Endothelial cell of coronary artery (primary cell): ENCODE results near the gene FREM2. TPM values are rescaled to one million over a fixed set of nuclear protein-coding genes. Genes with fewer than 3 reads are reported as not detected.

Source experiments
- total RNA-seq: library from RNA; depleted of rRNA; stranded (reverse); fragments of >200 nt; gene quantifications from 2 replicates; pipeline ENCODE4 v1.2.3, GENCODE V29; 2014

Gene FREM2, protein sequence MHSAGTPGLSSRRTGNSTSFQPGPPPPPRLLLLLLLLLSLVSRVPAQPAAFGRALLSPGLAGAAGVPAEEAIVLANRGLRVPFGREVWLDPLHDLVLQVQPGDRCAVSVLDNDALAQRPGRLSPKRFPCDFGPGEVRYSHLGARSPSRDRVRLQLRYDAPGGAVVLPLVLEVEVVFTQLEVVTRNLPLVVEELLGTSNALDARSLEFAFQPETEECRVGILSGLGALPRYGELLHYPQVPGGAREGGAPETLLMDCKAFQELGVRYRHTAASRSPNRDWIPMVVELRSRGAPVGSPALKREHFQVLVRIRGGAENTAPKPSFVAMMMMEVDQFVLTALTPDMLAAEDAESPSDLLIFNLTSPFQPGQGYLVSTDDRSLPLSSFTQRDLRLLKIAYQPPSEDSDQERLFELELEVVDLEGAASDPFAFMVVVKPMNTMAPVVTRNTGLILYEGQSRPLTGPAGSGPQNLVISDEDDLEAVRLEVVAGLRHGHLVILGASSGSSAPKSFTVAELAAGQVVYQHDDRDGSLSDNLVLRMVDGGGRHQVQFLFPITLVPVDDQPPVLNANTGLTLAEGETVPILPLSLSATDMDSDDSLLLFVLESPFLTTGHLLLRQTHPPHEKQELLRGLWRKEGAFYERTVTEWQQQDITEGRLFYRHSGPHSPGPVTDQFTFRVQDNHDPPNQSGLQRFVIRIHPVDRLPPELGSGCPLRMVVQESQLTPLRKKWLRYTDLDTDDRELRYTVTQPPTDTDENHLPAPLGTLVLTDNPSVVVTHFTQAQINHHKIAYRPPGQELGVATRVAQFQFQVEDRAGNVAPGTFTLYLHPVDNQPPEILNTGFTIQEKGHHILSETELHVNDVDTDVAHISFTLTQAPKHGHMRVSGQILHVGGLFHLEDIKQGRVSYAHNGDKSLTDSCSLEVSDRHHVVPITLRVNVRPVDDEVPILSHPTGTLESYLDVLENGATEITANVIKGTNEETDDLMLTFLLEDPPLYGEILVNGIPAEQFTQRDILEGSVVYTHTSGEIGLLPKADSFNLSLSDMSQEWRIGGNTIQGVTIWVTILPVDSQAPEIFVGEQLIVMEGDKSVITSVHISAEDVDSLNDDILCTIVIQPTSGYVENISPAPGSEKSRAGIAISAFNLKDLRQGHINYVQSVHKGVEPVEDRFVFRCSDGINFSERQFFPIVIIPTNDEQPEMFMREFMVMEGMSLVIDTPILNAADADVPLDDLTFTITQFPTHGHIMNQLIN (N-terminal part only)
- total RNA-seq, result under 0.01 TPM in 1 of 2 replicates, not detected in the other

DNA sequence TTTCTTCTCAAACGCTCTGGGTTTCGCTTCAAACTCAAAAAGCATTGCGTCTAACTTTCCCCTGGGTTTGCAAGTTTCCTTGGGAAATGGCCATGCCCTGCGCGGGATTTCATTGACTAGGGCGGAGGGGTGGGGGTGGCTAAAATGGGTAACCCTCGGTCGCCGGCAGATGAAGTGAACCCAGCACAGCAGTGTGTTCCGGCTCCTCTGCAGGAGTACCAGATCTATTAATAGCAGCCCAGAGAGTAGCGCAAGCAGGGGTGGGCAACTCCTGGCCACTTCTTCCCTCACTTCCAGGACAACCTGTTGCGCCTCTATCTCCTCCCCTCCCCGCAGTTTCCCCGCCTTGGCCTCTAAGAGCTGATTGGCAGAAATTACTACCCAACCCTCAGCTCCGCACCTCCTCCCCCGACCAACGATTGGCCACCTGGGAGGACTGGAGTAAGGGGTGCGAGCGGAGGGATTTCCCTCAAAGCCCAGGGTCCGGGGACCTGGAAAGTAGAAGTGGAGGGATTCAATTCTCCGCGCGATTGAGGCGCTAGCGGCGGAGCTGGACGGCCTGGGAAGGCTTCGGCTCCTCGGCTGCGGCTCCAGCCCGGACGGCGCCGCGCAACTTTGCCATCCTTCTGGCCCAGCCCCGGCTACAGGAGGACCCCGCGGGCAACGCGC is at the start of gene FREM2:
Gene FREM2 (plus strand): TSS at position 501 of the 669 bp plus-strand sequence. CDS start 268 bp downstream, outside the sequence.

